ENCODE measurements around the gene ZNF296. TPM values are rescaled to one million over a fixed set of nuclear protein-coding genes. Genes with fewer than 3 reads are reported as not detected.
A peak's percentile ranks its signal among the peaks of the same experiment; 100 is the strongest.

The ZNF296 gene
- total and polyA plus RNA-seq, 2 experiments from 2014 or later = 13.4 to 16.5 TPM

- Histone ChIP-seq H4K20me1 (replicated peaks; ENCODE audit: insufficient read depth) (peaks cover 65% of the 10 kb centered on the region), H2AFZ (no peak overlapping the region), H3F3A (replicated peaks; ENCODE audit: low read depth) (no peaks in the 10 kb centered on the region), H3K36me3 (ENCODE audit: insufficient read depth) (no peaks in the 10 kb centered on the region), H3K9me2 (ENCODE audit: insufficient read depth) (no peaks in the 10 kb centered on the region), H3K79me2 (replicated peaks; ENCODE audit: insufficient read depth) (peaks cover 100% of the 10 kb centered on the region), H3K4me2 (no peak overlapping the region), H3K4me3 (no peak overlapping the region), H3K27ac (ENCODE audit: low read depth) (peak overlapping the region; percentile 59; the same call in 1 of the 2 replicates), H3K4me1 (ENCODE audit: insufficient read depth) (peaks cover 18% of the 10 kb centered on the region; the same call in 1 of the 2 replicates), H3K27me3 (ENCODE audit: insufficient read depth) (no peaks in the 10 kb centered on the region)
- TF ChIP-seq ZNF114 (CRISPR knock-in tag; IDR thresholded peaks at IDR 0.05) (no peak), JUNB (IDR thresholded peaks at IDR 0.05; ENCODE audit: unreplicated experiment) (no peak)
- no peaks in the 10 kb centered on the region for H3K9me3 Mint-ChIP-seq
- H3K27me3 Mint-ChIP-seq (ENCODE audit: insufficient read depth, low read depth, poor library complexity) = peaks cover 14% of the 10 kb centered on the region
- DNase-seq (ENCODE audit: low spot score) (no peak), ATAC-seq (no peak; the same call in 2 of the 3 replicates)
- H3K27ac Mint-ChIP-seq = peak overlapping the region; percentile 68; the same call in 1 of the 2 replicates
- peaks cover 4% of the 10 kb centered on the region; the same call in 2 of the 3 replicates for H3K36me3 Mint-ChIP-seq (ENCODE audit: low read depth)
- no peak overlapping the region; the same call in 2 of the 3 replicates for H3K4me3 Mint-ChIP-seq
- peaks cover 80% of the 10 kb centered on the region for H3K4me1 Mint-ChIP-seq
These were observed 23.4 kb upstream of the ZNF296 start for GRCh38 chr19:45099467-45100191.

GRCh38 chr19:45098521-45099466 lies 22.5 kb upstream of the ZNF296 start:
- Histone ChIP-seq H3F3A (replicated peaks; ENCODE audit: low read depth) (no peaks in the 10 kb centered on the region), H2AFZ (no peak overlapping the region), H3K4me2 (no peak overlapping the region), H3K36me3 (ENCODE audit: insufficient read depth) (no peaks in the 10 kb centered on the region), H3K27me3 (ENCODE audit: insufficient read depth) (no peaks in the 10 kb centered on the region), H3K4me1 (ENCODE audit: insufficient read depth) (peaks cover 26% of the 10 kb centered on the region), H3K9me2 (ENCODE audit: insufficient read depth) (no peaks in the 10 kb centered on the region), H3K4me3 (no peak overlapping the region), H4K20me1 (replicated peaks; ENCODE audit: insufficient read depth) (peaks cover 73% of the 10 kb centered on the region), H3K27ac (ENCODE audit: low read depth) (peak overlapping the region; percentile 59; the same call in 1 of the 2 replicates), H3K79me2 (replicated peaks; ENCODE audit: insufficient read depth) (peaks cover 100% of the 10 kb centered on the region)
- no peak for ATAC-seq
- Mint-ChIP-seq H3K9me3 (no peaks in the 10 kb centered on the region), H3K27me3 (ENCODE audit: insufficient read depth, low read depth, poor library complexity) (peaks cover 14% of the 10 kb centered on the region), H3K27ac (peak overlapping the region; percentile 57), H3K4me3 (no peak overlapping the region; the same call in 2 of the 3 replicates), H3K4me1 (peaks cover 77% of the 10 kb centered on the region), H3K36me3 (ENCODE audit: low read depth) (peaks cover 4% of the 10 kb centered on the region; the same call in 2 of the 3 replicates)
- DNase-seq (ENCODE audit: low spot score) = no peak
- no peak for TF ChIP-seq ZNF462 (CRISPR knock-in tag; IDR thresholded peaks at IDR 0.05)
- TF ChIP-seq EZH2 (IDR thresholded peaks at IDR 0.05; ENCODE audit: low read depth, unreplicated experiment) = no peak
- TF ChIP-seq ETS1 (IDR thresholded peaks at IDR 0.05) = no peak
- no peak for TF ChIP-seq REST (IDR thresholded peaks at IDR 0.05; ENCODE audit: unreplicated experiment)
- TF ChIP-seq STAT1 (IDR thresholded peaks at IDR 0.05; ENCODE audit: unreplicated experiment) = no peak

Data from GM23338 (cell line).